Measurements from ENCODE around the gene WNK1.
A peak's percentile ranks its signal among the peaks of the same experiment; 100 is the strongest.
"Not testable (repeated sequence)": the region's sequence is repeated elsewhere in the genome, so short reads cannot be mapped to it uniquely, and the experiment has no call there.

The WNK1 gene

DNA sequence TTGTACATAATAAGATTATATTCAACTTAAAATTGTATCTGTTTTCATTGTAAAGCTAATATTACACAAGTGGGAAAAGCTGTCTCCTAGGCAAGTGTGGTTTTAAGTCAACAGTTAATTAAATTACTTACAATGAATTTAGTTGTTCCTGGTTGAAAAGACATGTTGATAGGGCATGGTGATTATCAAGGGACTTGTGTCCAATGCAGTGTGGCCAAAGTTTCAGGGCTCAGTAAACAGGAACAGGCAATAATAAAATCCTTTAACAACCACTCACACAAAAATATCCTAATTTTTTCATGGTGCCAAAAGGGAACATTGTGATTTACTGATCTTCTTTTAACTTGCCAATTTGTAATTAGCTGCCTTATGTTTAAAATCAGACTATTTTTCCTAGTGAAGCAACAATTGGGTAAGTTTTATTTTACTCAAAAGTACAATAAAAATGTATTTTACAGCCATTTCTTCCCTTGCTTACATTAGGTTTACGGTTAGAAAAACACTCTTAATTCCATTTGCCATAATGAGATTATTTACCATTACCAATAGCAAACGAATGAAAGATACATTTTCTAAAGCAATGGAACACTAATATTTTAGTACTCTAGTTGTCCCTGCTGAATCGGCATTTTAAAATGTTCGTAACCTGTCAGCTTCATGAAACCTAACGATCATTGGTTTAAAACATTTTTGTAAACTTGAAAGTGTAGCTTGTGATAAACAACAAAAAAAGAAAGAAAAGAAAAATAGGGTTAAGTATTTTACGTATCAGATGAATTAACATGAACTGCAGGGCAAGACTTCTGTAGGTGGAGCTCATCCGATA lies 1.8 kb upstream of the WNK1 start:
- DNase-seq, result no peak

DNA sequence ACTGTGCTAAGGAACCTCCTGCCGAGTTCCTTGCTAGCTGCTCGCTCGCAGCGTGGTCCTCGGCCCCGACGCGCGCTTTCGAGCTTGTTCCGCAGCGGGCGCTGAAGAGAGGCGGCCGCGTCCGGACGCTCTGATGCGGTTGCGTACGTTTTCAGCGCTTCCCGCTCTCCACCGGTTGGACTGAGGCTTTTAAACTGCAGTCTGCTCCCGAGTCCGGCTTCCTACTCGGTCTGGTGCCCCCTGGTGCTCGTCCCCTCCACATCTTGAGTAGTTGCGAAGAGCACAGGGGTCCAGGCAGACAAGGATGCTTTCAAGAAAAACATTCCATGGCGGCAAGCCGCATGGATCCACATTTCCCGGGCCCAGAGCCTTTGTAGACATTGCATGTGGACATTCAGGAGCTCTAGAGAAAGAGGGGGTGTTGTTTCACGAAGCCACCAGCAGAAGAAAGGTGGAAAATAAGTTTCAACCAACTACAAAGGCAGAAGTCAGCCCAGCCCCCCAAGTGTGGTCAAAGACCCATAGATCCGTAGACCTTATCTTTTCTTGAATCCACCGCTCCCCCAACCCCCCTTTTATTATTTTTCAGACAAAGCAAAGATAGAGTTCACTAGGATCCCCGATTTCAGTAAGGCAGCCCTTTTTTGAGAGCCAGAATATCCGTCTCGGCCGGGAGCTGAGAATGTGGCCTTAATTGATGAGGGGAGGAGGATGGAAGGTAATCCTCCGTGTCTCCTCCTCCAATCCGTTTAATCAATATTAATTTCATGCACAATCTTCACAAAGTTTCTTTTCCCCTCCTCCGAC lies 984 bp upstream of the WNK1 start:
- DNase-seq, result peak; percentile 75

DNA sequence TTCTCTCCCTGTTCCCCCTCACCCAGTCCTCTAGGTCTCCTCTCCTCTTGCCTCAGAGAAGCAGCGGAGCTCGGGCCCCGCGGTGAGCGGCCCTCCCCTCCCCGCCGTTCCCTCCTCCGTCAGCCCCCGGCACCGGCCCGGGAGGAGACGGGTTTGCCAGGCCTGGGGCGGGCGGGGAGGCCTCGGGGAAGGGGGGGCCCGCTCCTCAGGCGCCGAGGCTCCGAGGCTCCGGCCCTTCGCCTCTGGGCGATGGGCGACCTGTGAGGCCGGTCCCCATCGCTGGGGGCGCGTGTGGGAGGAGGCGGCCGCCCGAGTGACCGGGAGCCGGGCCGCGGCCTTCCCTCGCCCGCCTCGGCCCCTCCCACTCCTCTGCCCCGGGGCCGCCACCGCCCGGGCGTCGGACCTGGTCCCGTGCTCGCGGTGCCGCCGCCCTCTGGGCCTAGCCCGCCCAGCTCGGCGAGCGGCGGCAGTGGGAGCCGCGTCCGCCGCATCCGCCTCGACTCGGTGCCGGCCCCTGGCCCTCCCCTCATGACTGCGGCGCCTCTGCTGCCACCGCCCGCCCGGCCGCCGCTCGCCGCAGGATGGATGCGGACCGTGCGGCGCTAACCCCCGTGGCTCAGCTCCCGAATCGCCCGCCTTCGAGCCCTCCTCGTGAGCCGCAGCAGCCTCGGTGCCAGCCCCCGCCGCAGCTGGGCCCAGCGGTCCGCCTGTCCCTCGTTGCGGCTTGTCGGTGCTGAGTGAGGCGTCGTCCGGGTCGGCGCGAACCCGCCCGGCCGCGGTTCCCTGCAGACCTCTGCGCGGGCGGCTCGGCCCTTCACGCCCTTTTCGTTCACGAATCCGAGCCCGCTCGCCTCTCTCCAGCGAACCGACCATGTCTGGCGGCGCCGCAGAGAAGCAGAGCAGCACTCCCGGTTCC lies 574 bp downstream of the WNK1 start:
- DNase-seq, result peak; percentile 40

DNA sequence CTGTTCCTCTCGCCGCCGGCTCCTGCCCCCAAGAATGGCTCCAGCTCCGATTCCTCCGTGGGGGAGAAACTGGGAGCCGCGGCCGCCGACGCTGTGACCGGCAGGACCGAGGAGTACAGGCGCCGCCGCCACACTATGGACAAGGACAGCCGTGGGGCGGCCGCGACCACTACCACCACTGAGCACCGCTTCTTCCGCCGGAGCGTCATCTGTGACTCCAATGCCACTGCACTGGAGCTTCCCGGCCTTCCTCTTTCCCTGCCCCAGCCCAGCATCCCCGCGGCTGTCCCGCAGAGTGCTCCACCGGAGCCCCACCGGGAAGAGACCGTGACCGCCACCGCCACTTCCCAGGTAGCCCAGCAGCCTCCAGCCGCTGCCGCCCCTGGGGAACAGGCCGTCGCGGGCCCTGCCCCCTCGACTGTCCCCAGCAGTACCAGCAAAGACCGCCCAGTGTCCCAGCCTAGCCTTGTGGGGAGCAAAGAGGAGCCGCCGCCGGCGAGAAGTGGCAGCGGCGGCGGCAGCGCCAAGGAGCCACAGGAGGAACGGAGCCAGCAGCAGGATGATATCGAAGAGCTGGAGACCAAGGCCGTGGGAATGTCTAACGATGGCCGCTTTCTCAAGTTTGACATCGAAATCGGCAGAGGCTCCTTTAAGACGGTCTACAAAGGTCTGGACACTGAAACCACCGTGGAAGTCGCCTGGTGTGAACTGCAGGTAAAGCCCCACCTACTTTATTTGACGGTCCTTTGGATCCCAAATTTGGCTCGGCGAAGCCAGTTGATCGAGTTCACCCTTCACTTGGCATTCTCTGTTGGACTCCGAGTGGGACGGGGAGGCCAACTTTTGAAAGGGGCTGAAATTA lies 1.5 kb downstream of the WNK1 start:
- DNase-seq, result peak; percentile 29

DNA sequence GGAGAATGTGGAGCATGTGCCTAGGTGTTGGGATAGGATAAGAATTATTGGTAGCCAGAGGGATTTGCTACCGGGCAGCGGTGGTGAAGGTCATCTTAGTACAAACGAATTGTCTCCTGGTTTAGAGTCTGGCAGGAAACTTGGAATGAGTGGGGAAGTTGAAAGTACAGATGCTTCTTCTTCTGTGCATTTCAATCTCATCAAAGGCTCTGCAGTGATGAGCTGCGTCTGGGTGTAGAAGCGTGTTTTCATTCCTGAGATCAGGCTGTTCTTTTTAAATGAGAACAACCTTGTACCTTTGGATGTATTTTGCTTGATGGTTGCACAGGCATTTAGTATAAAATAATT lies 2.1 kb downstream of the WNK1 start:
- no peak for DNase-seq

DNA sequence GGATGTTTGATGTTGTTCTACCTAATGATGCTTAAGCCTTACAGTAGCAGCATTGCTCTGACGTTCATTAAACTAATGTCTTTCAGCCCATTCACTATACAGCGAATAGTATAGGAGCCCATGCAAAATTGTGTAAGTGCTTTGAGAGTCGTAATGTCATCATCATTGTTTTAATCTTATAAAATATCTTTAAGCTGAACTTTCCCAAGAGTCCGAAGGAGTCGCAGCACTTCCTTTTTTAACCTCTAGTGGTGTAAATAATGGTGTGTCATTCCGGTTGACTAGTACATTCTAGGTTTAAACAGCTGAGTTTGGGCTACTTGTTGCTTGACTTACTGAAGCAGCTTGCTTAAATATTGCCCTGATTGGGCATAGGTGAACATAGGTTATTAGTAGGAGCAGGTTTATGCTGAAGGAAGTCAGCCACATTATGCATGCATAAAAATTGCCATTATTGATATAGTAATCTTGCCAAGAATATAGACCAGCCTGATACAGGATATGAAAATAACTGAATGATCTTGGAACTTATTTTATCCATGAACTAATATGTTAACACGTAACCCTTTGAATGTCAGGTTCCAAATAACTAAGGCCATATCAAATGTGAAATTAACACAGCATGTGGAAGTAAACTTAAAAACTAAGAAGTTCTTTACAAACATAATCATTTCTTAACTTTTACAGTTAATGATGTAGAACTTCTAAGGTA lies 2.6 kb downstream of the WNK1 start:
- DNase-seq, result no peak

DNA sequence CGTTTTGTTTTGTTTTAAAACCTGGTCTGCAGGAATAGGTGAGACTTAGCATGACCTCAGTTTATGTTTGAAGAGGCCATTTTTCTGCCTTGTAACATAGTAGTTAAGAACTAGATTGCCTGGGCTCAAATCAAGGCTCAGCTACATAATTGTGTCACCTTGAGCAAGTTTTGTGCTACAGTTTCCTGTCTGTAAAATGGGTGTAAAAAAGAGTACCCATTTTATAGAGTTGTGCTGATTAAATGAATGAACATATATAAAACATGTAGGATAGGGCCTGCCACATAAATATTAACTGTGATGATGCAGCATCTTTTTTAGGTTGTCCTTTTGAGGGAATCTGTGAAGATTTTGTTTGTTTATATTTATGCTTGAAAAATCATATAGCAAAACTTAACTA lies 7.2 kb downstream of the WNK1 start:
- no peak for DNase-seq

DNA sequence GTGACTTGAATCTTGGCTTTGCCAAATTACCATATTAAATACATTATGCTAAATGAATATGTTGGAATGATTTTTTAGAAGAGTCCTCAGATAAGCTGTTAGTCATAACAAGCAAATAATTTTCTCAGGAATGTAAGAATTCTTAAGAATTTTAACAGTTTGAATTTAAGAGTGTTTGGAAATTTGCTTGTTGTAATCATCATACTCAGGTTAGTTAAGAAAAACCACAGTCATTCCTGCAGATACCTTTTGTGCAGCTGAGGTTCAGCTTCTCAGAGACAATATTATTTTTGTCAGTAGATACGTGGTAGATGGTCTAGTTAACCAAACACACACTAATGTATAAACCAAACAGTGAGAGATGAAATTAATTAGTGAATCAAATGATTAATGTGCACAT lies 8.9 kb downstream of the WNK1 start:
- no peak for DNase-seq

DNA sequence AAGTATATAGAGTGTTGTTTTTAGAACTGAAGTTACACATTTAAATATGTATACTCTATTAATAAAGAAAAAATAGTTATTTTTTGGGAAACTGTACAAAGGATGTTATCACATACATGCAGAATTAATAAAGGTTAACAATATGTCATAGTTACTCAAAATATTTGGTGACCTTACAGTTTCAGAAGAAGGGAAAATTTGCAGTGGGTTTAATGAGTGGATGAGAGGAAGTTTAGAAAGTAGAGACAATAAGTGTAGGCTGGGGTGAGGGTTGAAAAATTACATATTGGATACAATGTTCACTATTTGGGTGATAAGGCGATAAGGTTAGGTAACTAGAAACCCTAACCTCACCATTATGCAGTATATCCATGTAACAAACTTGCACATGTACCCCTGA lies 13.5 kb downstream of the WNK1 start:
- DNase-seq, result no peak

DNA sequence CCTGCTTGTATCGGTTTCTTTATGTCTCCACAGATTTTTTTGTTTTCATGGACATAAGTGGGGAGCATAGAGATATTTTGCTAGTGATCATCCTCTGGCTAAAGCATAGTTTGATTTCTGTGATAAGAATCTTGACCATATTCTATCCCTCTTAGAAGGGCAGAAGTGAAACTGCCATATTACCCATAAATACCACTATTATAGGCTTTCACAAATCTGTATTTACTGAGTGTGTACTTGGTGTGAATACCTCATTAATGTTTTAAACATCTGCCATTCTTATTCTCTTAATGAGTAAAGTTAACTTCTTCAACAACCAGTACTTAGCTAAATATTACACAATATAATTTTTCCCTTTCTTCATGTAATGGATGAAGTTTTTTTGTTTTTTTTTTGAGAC lies 16.1 kb downstream of the WNK1 start:
- no peak for DNase-seq

DNA sequence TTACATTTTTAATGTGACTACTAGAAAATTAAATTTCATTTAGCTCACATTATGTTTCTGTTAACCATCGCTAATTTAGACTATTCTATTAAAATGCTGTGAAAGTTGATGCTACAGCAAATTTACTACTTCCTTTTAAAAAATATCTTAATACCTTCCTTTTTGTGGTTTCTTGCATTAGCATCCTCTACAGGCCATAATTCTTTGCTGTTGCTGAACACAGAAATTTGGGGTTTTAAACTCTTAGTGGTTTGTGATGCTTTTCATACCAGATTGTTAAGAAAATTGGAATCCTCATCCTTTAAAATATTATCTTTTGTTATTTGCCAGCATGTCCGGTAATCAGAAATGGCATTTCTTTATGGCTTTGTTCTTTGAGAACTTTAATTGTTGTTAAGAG lies 18.1 kb downstream of the WNK1 start:
- DNase-seq, result no peak

DNA sequence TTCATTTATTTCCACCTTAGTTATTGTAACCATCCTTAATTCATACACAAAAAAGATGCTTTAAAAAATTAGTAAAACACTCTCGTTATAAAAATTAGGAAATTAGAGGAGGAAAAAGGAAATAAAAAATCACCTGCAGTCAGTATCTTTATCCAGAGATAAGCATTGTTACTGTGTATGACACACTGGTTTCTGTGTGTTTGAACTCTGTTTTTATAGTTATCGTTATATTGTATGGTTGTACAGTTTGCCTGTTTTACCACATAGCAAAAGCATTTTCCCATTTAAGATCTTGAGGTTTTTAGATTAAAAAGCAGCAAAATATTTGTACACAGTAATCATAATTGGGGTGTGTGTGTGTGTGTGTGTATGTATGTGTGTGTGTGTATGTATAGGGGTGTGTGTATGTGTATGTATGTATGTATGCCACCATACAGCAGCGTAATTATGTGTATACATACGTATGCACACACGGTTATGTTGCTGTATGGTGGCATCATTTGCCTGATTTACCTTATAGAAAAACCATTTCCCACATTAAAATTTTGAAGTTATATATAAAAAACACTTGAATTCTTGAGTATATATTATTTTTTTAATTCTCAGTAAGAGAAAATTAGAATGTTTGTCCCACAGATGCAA lies 19.8 kb downstream of the WNK1 start:
- no peak for DNase-seq

DNA sequence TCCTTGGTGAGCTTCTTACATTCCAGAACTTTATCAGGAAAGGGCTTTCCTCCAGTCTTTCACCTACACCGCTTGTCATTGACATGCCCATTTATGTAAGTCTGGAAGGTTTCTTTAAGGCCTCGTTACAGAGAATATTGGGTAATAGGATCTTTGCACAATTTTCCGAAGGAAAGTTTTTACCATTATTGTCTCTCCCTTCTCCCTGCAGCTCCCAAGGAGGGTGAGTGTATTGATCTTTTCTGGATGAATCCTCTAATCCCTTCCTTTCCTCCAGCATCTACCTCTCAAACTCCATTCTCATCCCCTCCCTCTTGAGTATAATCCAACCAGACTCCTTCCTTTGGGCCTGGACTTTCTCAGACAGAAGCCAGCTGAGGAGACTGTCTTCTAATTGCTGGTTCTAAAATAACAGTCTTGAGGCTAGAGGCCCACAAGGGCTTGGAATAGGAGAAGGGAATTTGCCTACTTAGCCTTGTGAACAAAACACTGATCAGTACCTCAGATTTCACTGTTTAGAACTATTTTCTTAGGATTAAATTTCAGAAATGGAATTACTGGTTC lies 21.8 kb downstream of the WNK1 start:
- DNase-seq, result no peak

DNA sequence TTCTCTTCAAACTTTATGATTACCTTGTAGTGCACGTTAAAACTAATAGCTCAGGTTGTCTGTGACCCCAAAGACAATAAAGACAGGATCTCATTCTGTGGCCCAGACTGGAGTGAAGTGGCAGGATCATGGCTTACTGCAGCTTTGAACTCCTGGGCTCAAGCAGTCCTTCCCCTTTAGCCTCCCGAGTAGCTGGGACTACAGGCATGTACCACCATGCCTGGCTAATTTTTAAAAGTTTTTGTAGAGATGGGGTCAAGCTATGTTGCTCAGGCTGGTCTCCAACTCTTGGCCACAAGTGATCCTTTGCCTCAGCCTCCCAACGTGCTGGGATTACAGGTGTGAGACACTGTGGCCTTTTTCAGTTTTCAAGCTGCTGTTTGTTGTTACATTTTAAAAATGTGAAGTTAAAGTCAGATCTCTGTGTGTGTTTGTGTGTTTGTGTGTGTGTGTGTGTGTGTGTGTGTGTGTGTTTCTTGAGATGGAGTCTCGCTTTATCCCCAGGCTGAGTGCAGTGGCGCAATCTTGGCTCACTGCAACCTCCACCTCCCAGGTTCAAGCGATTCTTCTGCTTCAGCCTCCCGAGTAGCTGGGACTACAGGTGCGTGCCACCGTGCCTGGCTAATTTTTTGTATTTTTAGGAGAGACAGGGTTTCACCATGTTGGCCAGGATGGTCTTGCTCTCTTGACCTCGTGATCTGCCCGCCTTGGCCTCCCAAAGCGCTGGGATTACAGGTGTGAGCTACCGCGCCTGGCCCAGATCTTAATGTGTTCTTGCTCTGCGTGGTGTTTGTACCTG lies 23.8 kb downstream of the WNK1 start:
- not testable (repeated sequence) for DNase-seq

DNA sequence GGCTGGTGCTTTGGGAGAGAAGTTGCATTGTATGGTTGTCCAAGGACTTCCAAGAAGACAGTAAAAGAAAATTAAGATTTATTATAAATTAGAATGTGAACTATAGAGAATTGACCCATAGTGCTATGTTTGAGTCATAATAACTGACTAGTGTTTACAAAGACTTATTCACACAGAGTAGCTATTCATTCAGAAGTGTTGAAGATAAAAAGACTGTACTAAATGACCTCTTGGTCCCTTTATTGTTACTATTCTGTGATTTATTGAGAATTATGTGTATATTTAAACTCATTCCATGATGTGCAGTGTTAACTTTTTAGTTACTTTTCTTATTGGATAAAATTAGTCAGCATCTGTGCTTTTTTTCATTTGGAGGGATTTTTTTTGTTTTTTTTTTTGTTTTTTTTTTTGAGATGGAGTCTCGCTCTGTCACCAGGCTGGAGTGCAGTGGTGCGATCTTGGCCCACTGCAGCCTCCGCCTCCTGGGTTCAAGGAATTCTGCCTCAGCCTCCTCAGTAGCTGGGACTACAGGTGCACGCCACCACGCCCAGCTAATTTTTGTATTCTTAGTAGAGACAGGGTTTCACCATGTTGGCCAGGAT lies 24.5 kb downstream of the WNK1 start:
- DNase-seq, result not testable (repeated sequence)

DNA sequence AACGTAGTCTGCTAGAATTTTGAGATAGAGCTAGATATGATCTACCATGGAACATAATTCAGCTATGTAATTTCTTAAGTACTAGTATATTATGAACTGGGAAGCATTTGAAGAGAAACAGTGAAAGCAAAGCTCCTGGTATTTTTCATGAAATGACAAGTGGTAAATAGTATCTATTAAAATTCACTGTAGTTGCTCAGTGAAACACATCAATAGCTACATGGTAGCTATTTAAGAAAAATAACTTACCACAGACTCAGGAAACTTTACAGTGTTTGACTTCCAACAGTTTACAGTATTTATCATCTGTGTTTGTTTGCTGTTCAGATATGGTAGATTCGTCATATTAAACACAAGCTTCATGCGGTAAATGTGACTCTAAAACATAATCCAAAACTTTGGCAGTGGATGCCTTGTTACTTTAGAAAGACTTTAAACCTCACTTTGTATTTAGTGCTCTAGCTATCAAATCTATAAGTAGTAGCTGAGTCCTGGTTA lies 25.2 kb downstream of the WNK1 start:
- no peak for DNase-seq

DNA sequence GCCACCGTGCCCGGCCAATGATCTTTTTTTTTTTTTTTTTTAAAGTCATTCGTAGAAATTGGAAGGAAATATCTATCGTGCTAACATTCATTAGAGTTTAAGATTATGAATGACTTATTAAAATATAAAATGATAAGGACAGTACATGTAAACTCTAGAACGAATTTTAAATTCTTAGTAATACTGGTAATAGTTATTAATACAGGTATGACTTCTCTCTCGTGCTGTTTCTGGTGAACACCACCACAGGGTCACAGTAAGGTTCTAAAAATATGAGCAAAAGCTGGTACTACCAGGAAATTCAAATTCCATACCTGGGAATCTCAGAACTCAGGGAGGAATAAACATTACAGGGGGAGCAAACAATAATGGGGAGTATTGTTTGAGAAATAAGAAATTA lies 26.2 kb downstream of the WNK1 start:
- no peak for DNase-seq

DNA sequence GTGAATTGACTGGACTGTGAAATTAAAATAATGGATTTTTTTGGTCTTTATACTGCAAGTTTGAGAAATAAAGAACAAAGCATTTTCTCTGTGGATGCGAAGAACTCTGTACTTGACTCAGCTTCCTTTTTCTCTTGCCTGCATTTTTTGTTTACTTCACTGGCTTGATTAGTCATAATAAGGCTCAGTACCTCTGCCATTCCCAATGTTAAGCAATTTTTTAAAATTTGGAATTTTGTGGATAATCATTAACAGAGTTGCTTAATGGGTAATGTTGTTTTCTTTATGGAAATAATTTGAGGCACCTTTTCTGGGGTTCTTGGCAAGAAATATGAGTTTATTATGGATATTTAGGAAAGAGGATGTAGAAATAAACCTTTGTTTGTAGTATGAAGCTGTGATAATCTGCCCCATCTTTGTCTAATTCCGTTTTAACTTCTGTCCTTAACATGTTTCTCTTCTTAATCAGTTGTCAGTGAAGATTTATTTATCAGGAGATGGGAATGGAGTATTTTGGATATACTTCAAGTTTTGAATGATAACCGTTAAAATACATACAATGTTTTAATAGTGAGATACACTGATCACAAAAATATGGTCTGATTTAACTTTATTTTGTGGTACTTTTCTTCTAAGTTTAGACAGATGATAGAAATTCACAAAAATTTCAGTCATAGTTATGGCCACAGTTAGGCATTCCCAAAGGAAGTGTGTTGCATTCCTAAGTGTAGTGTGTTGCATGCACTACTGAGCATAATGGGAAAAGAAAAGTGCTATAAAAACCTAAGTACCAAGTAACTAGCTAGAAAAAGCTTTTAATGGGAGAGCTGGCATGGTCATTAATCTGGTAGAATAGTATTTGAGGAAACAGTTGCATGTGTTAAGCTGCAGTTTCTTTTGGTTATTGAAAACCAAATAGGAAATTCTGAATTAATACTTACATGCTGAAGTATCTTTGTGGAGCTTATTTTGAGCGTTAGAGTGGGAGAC lies 27.7 kb downstream of the WNK1 start:
- no peak for DNase-seq
